Activated CD8-positive, alpha-beta memory T cell treated with anti-CD3 and anti-CD28 coated beads, Interleukin-2, amount 50 U/mL, for 4 hours (primary cell): Measurements from ENCODE around the gene IFNL3.
"Not testable (repeated sequence)": the region's sequence is repeated elsewhere in the genome, so short reads cannot be mapped to it uniquely, and the experiment has no call there.

Experiments
- DNase-seq: peaks from one replicate; pipeline ENCODE4 v3.0.0-alpha.2; 2020

IFNL3 gene

GRCh38 chr19:39244410-39245100 lies at the start of gene IFNL3:
Gene IFNL3, minus strand, starts transcription at chr19:39245006. Its CDS starts 39 bp downstream, at chr19:39244967.
- DNase-seq, result not testable (repeated sequence)

GRCh38 chr19:39293394-39293793 lies 48.6 kb upstream of the IFNL3 start:
- no peak for DNase-seq

- no peak for DNase-seq
Observed at GRCh38 chr19:39284032-39284431, 39.2 kb upstream of the IFNL3 start.

- DNase-seq, result no peak
Observed at GRCh38 chr19:39282021-39282420, 37.2 kb upstream of the IFNL3 start.

- DNase-seq, result no peak
Observed at GRCh38 chr19:39277598-39277997, 32.8 kb upstream of the IFNL3 start.

- DNase-seq, result no peak
Observed at GRCh38 chr19:39276740-39277139, 31.9 kb upstream of the IFNL3 start.

GRCh38 chr19:39275578-39275977 lies 30.8 kb upstream of the IFNL3 start:
- DNase-seq, result no peak

GRCh38 chr19:39273859-39274258 lies 29.1 kb upstream of the IFNL3 start:
- DNase-seq, result not testable (repeated sequence)

- DNase-seq, result no peak
Observed at GRCh38 chr19:39270036-39270871, 25.4 kb upstream of the IFNL3 start.

- DNase-seq, result not testable (repeated sequence)
Observed at GRCh38 chr19:39269369-39269768, 24.6 kb upstream of the IFNL3 start.

GRCh38 chr19:39268531-39269223 lies 23.9 kb upstream of the IFNL3 start:
- not testable (repeated sequence) for DNase-seq

GRCh38 chr19:39268085-39268484 lies 23.3 kb upstream of the IFNL3 start, which contains the start of gene IFNL2:
Gene IFNL2, plus strand, starts transcription at chr19:39268396. Its CDS starts 173 bp downstream, at chr19:39268569.
- not testable (repeated sequence) for DNase-seq

GRCh38 chr19:39265321-39265916 lies 20.6 kb upstream of the IFNL3 start:
- DNase-seq, result no peak

GRCh38 chr19:39264306-39265290 lies 19.8 kb upstream of the IFNL3 start:
- no peak for DNase-seq

GRCh38 chr19:39263912-39264305 lies 19.1 kb upstream of the IFNL3 start:
- DNase-seq, result no peak

- no peak for DNase-seq
Observed at GRCh38 chr19:39262496-39262895, 17.7 kb upstream of the IFNL3 start.

GRCh38 chr19:39261704-39262103 lies 16.9 kb upstream of the IFNL3 start:
- no peak for DNase-seq

GRCh38 chr19:39257227-39257626 lies 12.4 kb upstream of the IFNL3 start:
- no peak for DNase-seq

GRCh38 chr19:39254531-39255345 lies 9.9 kb upstream of the IFNL3 start:
- DNase-seq, result no peak

GRCh38 chr19:39253374-39254149 lies 8.8 kb upstream of the IFNL3 start:
- no peak for DNase-seq
